ENCODE results near the gene SUSD6.

- TF ChIP-seq CTCF (IDR thresholded peaks at IDR 0.05) (no peak), EP300 (IDR thresholded peaks at IDR 0.05) (no peak), POLR2A (IDR thresholded peaks at IDR 0.05) (no peak)
These were observed 55.4 kb downstream of the SUSD6 start for GRCh38 chr14:69666690-69667211.
